Measurements from ENCODE around the gene ZNF804A. TPM values are rescaled to one million over a fixed set of nuclear protein-coding genes. Genes with fewer than 3 reads are reported as not detected.

Gene ZNF804A
- 2.7 to 2.8 TPM (median 2.7 TPM) in 3 replicates for total RNA-seq

DNA sequence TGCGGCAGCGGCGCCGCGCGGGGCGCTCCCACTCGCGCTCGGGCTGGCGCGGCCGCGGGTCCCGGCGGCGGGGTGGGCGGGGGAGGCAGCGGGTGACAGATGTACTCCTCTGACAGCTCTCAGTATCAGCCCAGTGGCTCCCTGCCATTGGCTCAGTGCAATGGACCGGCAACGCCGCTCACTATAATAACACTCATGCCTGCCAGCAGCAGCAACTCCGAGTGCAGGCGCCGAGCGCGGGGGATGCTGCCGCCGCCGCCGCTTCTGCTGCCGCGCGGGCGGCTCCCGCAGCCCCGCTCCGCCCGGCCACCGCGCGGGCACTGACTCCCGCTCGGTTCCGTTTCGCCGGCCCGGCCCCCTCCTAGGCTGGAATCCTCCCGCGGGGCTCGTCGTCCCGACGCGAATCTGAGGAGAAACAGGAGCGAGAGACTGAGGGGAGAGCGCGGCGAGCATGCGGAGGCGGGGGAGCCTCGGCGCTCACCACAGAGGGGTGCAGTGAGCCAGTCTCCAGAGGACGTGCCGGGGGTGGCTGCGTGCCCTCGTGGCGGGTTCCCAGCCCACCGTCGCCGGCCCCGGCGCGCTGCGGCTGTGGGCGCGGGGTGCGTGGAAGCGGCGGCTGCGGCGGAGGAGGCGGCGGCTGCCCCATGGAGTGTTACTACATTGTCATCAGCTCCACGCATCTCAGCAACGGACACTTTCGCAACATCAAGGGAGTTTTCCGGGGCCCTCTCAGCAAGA lies at the start of gene ZNF804A:
Gene ZNF804A, plus strand, starts transcription at position 214 of the 738 bp plus-strand sequence. Its CDS starts 431 bp downstream, at position 645.
- H3K36me3 Mint-ChIP-seq: no peaks in the 10 kb centered on the region
- TF ChIP-seq CTCF (IDR thresholded peaks at IDR 0.05; ENCODE audit: unreplicated experiment): no peak
- H3K4me1 Mint-ChIP-seq: peaks cover 27% of the 10 kb centered on the region
- H3K9me3 Mint-ChIP-seq: no peaks in the 10 kb centered on the region
- peak within 1 kb of the TSS; percentile 81 for H3K4me3 Mint-ChIP-seq
- H3K27ac Mint-ChIP-seq: peak within 1 kb of the TSS; percentile 88
- peak; percentile 26 to 65 for DNase-seq (ENCODE audit: low spot score in 2 of 2, unreplicated experiment in 2 of 2)
- peaks cover 53% of the 10 kb centered on the region for H3K27me3 Mint-ChIP-seq (ENCODE audit: low read depth)

DNA sequence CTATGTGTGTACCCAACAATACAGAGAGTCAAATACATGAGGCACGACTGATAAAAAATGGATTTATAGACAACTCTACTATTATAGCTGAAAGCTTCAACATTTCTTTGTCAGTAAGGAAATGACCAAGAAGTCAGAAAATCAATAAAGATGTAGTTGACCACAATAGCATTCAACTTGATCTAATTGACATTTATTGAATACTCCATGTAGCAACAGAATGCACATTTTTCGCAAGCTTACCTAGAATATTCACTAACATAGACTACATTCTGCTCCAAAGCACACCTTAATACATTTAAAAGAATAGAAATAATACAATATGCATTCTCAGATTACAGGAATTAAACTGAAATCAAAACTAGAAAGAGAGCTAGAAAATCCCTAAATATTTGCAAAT lies 49.2 kb upstream of the ZNF804A start:
- DNase-seq (ENCODE audit: low spot score in 2 of 2, unreplicated experiment in 2 of 2): no peak
- Mint-ChIP-seq H3K36me3 (no peaks in the 10 kb centered on the region), H3K4me1 (no peaks in the 10 kb centered on the region), H3K27ac (no peak overlapping the region), H3K4me3 (no peak overlapping the region), H3K9me3 (peaks cover 6% of the 10 kb centered on the region), H3K27me3 (ENCODE audit: low read depth) (no peaks in the 10 kb centered on the region)
- TF ChIP-seq CTCF (IDR thresholded peaks at IDR 0.05; ENCODE audit: unreplicated experiment): no peak

GRCh38 chr2:184551626-184552025 lies 46.7 kb upstream of the ZNF804A start:
- Mint-ChIP-seq H3K36me3 (no peaks in the 10 kb centered on the region), H3K4me1 (no peaks in the 10 kb centered on the region), H3K9me3 (peaks cover 6% of the 10 kb centered on the region), H3K27me3 (ENCODE audit: low read depth) (no peaks in the 10 kb centered on the region), H3K27ac (no peak overlapping the region), H3K4me3 (no peak overlapping the region)
- TF ChIP-seq CTCF (IDR thresholded peaks at IDR 0.05; ENCODE audit: unreplicated experiment): no peak
- DNase-seq (ENCODE audit: low spot score in 2 of 2, unreplicated experiment in 2 of 2): no peak

DNA sequence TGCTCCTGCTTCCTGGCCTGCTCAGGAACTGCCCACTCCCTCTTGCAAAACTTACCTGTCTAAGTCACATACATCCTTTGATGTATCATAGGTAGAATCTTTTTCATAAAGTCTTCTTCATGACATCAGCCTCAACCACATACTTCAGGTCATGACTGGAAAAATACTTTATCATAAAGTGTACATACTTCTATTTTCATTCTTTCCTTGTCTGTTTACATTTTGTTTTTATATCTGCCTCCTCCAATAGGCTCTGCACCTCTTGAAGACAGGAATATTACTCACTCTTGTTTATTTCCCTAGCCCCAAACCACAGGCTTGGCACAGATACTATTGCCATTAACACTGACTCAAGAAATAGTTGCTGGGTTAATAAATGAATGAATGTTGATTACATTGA lies 43.6 kb upstream of the ZNF804A start:
- no peaks in the 10 kb centered on the region for H3K36me3 Mint-ChIP-seq
- no peak for DNase-seq (ENCODE audit: low spot score in 2 of 2, unreplicated experiment in 2 of 2)
- H3K4me1 Mint-ChIP-seq: no peaks in the 10 kb centered on the region
- no peaks in the 10 kb centered on the region for H3K9me3 Mint-ChIP-seq
- no peak for TF ChIP-seq CTCF (IDR thresholded peaks at IDR 0.05; ENCODE audit: unreplicated experiment)
- no peak overlapping the region for H3K27ac Mint-ChIP-seq
- H3K27me3 Mint-ChIP-seq (ENCODE audit: low read depth): peaks cover 2% of the 10 kb centered on the region
- H3K4me3 Mint-ChIP-seq: no peak overlapping the region

- Mint-ChIP-seq H3K36me3 (no peaks in the 10 kb centered on the region), H3K27ac (no peak overlapping the region), H3K9me3 (no peaks in the 10 kb centered on the region), H3K4me1 (no peaks in the 10 kb centered on the region), H3K4me3 (no peak overlapping the region), H3K27me3 (ENCODE audit: low read depth) (peaks cover 2% of the 10 kb centered on the region)
- no peak for DNase-seq (ENCODE audit: low spot score in 2 of 2, unreplicated experiment in 2 of 2)
- TF ChIP-seq CTCF (IDR thresholded peaks at IDR 0.05; ENCODE audit: unreplicated experiment): no peak
Measured at GRCh38 chr2:184555352-184555751, 43.0 kb upstream of the ZNF804A start.

Data from mesothelial cell of epicardium (in vitro differentiated cells).